Measurements from ENCODE around the gene LRRC4C.
A peak's percentile ranks its signal among the peaks of the same experiment; 100 is the strongest.

Gene LRRC4C

DNA sequence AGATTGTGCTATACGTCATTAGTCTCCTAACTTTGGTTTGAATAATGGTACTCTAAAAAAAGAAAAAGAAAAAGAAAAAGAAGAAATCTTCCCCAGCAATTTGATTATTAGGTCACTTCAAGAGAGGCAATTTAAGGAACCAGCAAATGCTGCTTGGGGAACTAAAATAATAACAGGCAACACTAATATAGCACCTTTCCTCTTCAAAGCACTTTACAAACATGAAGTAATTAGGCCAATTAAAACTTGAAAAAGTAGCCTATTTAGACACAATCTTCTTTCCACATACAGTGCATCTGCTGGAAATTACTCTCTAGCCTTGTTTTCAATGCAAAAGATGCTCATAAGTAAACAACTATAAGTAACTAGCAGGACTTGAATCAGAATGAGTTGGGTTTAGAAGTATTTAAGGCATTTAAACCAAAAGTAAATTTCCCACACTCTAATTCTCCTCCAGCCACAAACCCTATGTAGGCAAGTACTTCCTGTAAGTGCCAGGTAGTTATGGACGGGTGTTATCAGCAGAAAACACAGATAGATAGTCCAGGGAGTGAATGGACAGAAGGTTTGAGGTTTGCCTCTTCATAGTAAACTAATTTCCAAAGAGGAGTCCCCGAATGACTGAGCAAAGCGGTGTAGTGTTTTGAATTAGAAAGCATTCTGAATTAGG, 44.5 kb downstream of the LRRC4C start:
- no peak for DNase-seq

DNA sequence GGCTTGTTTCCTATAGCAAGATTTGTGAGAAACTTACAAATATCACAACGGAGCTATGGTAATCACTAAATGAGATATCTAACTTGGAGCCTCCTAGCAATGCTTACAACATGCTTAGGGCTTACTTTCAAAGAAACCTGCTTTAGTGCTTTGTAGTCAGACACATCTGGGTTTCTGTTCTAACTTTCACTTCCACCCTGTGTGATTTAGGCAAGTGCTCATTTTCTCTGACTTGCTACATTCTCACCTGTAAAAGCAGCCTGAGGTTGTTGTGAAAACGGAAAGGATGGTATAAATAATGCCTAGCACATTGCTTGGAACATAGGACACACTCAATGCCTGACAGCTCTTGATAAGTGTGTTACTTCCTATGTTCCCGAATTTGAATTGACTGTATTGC, 45.6 kb downstream of the LRRC4C start:
- no peak for DNase-seq

GRCh38 chr11:41405812-41406211, 53.6 kb downstream of the LRRC4C start:
- no peak for DNase-seq

DNA sequence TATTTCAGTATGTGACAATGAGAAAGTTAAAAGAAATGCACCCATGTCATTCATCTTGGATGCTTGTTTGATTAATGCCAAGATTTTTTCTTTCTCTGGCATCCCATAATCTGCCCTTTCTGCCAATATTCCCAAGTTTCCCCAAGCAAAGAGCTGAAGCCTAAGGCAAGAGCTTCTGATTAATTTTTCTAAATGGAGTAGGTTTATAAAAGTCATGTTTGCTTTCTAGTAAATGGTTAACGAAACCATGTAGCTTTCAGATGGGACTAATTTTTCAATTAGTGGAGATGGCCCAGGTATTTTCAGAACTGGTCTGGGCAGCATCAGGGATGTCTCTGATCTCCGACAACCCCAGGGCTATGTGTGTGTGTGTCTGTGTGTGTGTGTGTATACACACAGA, 55.3 kb downstream of the LRRC4C start:
- no peak for DNase-seq

- DNase-seq, result no peak
These were observed 56.0 kb downstream of the LRRC4C start for GRCh38 chr11:41403458-41403857.

DNA sequence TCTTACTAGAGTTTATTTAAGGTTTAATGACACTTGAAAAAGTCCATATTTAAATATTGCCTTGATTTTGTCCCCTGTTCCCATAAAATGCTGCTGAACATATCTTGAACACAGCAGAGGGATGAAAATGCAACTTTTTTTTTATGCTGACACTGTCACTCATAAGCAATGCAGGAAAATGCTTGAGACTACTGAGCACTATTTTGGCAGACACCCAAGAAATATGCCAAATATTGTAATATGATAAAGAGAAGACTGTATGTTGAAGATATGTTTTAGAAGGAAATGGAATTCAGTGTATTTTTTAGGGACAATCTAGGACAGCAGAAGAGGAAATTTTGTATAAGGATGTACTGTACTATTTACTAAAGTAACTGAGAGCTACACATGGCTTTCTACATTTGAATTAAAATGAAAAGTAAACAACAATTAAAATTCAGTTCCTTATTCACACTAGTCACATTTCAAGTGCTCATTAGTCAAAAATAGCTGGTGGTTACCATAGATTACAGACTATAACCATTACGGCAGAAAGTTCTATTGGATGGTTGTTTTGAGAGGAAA, 58.6 kb downstream of the LRRC4C start:
- no peak for DNase-seq

GRCh38 chr11:41400124-41400523, 59.3 kb downstream of the LRRC4C start:
- no peak for DNase-seq

GRCh38 chr11:41399323-41399722, 60.1 kb downstream of the LRRC4C start:
- no peak for DNase-seq

DNA sequence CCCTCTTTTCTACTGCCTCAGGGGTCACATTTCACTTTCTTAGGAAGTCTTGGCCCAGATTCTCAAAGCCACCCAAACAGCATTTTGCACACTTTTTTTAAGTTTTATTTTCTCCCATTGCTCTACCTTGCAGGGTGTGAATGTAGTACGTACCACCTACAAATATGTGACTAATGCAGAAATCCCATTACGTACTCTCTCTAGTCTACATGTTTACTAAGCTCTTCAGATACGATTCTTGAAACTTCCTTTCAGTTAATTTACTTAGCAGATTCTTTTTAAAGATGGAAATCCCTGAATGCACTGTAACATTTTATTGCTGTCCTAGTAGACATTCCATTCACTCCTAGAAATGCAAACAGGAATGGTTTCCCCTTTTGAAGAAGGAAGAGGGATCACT, 61.3 kb downstream of the LRRC4C start:
- peak; percentile 2 for DNase-seq

DNA sequence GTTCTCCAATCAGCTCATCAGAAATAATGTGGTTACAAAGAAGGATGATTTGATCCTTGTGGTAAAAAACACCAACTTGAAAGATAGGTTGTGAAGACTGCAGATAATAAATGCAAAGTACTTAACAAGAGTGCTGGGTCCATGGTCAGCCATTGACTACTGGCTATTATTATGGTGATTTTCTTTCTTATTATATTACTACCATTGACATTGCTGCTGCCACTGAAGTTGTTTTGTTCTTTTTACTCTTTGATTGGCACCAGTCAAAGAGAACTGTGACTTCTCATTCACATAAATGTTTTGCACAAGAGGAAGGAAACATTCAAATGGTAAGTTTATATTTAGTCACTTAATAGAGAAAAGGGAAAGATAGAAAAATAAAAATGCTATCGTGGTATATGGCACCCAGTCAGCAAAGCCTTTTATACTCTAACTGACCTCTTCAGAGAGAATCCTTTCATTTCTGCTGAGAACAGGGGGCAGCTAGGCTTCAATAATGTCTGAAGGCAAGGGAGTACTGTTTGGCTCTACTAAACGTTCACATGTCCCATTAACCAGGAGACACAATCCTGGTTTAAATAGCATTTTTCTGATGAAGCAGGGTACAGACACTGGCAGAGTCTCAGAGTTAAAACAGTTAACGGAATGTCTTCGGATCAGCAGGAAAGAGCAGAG, 64.8 kb downstream of the LRRC4C start:
- no peak for DNase-seq

DNA sequence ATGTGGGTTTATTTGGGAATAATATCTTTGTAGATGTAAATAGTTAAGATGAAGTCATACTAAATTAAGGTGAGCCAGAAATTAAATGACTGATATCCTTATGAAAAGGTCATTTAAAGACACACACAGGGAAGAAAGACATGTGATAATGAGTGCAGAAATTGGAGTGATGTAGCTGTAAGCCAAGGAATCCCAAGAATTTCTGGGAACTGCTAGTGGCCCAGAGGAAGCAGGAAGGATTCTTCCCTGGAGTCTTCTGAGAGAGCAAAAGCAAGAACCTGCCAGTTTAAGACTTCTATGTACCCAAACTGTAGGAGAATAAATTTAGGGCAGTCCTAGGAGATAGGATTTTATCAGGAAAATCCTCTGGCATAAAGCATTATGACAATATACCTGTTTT, 66.9 kb downstream of the LRRC4C start:
- no peak for DNase-seq

DNA sequence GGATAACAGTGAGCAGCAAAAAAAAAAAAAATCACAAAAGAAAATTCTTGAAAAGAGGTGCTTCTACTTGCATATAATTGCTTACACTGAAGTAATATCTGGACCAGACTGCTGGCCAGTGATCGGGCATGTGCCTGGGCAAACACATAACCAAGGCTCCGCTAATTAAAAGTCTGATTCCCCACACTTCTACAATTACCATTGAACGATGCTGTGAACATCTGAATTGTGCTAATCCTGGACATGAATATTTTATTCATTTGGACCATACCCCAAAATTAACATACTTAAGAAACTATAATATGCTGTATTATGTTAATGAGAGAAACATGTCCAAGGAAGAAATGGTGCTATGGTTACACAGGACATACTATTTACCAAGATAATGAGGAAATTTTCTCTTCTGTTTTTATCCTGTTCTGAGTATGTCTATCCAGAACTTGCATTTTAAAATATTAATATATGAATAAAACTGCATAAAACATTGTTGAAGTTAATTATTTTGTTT, 69.8 kb downstream of the LRRC4C start:
- DNase-seq, result no peak

DNA sequence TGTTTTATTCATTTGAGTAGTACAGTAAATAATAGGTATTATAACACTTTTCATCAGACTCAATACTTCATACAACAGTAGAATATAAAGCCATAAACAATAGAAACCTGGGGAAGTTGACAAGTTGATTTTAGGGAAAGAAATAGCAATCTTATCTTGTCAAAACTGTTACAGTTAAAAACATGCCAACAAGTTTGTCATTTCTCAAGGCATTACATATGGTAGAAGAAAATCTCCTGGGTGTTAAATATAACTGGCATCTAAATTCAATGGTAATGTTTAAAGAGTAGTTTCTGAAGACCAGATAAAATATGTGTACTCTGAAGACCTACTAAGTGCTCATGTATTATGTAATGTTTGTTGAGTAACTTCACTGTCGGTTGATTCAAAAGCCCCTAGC, 75.1 kb downstream of the LRRC4C start:
- DNase-seq, result no peak

GRCh38 chr11:41383768-41384167, 75.7 kb downstream of the LRRC4C start:
- DNase-seq, result no peak

GRCh38 chr11:41382927-41383326, 76.5 kb downstream of the LRRC4C start:
- DNase-seq, result peak; percentile 7

GRCh38 chr11:41379084-41379483, 80.4 kb downstream of the LRRC4C start:
- no peak for DNase-seq

DNA sequence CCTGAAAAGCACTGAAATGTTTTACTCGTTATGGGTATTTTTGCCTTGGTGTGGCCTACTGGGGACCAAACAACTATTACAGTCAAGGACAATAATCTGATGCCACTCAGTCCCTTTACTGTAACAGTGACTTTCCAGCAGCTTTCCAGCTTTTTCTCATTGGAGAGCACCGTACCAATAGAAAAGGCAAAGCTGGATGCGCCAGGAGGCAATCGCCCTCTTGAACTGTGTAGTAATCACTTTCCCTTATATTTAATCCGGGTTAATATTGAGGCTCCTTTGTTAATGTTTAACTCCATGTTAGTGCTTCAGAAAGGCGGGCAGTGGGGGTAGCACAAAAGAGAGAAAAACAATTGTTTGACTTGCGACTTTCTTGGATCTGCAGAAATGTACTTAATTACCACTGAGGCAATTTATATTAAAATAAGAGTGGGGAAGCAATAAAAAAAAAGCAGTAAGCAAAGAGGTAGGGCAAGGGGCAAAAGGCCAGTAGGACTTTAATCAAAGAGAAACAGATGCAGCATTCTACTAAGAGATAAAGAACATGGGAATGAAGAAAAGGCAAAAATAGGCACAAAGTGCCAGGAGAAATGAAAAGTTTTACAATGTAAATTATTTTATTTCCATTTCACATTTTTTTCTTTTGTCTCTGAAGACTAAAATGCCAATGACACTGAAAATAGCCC, 81.6 kb downstream of the LRRC4C start:
- DNase-seq, result peak; percentile 16

- no peak for DNase-seq
These were observed 107.6 kb downstream of the LRRC4C start for GRCh38 chr11:41351825-41352224.

- DNase-seq, result no peak
These were observed 113.4 kb downstream of the LRRC4C start for GRCh38 chr11:41346042-41346441.

DNA sequence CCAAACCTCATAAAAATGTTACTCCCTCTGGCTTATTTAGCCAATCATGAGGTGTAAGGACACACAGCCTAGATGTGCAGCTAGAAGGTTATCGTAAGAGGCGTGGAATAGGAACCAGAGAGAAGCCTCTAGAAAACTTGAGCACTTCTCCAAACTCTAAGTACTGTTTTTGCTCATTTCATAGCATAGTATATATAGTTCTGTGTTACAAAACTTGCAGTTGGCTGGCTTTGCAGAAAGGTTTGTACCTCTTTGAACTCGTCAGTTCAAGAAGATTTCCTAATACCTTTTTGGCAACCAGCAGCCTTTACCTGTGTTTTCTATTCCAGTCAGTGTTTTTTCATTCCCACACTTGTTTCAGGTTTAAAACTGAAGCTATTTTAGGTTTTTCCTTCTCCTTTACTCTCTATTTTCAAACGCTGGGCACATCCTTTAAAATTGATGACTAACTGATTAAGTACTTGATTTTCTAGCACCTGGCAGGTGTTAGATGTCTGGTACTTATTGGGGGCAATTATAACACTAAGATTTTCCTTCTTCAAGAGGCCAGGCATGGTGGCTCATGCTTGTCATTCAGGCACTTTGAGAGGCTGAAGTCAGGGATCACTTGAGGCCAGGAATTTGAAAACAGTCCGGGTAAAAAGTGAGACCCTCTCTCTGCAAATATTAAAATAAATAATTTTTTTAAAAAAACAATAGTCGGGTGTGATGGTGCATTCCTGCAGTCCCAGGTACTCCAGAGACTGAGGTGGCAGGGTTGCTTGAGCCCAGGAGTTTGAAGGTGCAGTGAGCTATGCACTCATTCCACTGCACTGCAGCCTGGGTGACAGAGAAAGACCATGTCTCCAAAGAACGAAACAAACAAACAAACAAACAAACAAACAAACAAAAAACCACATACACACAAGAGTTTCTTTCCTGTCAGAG, 125.2 kb downstream of the LRRC4C start:
- DNase-seq, result no peak

GRCh38 chr11:41333357-41333756, 126.1 kb downstream of the LRRC4C start:
- no peak for DNase-seq

GRCh38 chr11:41328324-41328723, 131.1 kb downstream of the LRRC4C start:
- DNase-seq, result no peak

DNA sequence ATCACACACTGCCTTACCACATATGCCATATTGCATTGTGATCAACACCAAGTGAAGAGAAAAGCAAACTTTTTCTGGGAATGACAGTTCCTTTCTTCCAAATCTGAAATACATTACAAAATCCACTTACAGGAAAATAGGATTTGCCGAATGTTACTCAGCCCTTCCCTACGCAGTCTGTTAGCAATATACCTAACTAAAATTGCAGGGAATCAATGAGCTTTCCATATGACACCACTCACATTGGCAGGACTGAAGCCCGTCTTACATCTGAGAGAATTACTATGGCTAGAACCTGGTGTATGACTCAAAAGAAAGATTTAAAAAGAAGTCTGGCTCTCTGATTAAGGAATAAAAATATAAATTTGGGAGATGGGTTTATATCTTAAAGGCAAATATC, 136.0 kb downstream of the LRRC4C start:
- peak; percentile 43 for DNase-seq
